PFSK-1 (cell line): ENCODE measurements around the gene ACR.

Experiments
- POLR2AphosphoS5 ChIP-seq: IDR thresholded peaks from 2 replicates; pipeline ENCODE4 v1.6.1; 2012; ENCODE audit warnings: low read depth, mild to moderate bottlenecking, control low read depth, low read length, moderate library complexity
- REST ChIP-seq, 2 experiments: IDR thresholded peaks; 2 replicates each; pipeline versions ENCODE4 v1.6.1 to v1.8.0; 2011 to 2012; ENCODE audit warnings: low read depth in 2 of 2, low read length in 2 of 2, control low read depth in 1 of 2, inconsistent platforms in 1 of 2, mild to moderate bottlenecking in 1 of 2, moderate library complexity in 1 of 2; ENCODE audit not compliant: insufficient read depth in 1 of 2
- SIN3A ChIP-seq: IDR thresholded peaks from 2 replicates; pipeline ENCODE4 v1.6.1; 2012; ENCODE audit warnings: mild to moderate bottlenecking, low read length, moderate library complexity, borderline replicate concordance; ENCODE audit not compliant: insufficient read depth
- TAF1 ChIP-seq: IDR thresholded peaks from 2 replicates; pipeline ENCODE4 v1.6.1; 2012; ENCODE audit warnings: low read length, control low read depth, borderline replicate concordance; ENCODE audit not compliant: insufficient read depth

GRCh38 chr22:50733521-50734342, 4.3 kb upstream of the ACR start:
- TF ChIP-seq POLR2AphosphoS5: no peak
- TF ChIP-seq TAF1: no peak
- TF ChIP-seq SIN3A: no peak
- no peak for TF ChIP-seq REST (IDR thresholded peaks at IDR 0.05; ENCODE audit: insufficient read depth in 1 of 2, low read depth in 2 of 2, low read length in 2 of 2)
